COR-L47 (cell line): ENCODE measurements around the gene RAB39B.
"Not testable (repeated sequence)": the region's sequence is repeated elsewhere in the genome, so short reads cannot be mapped to it uniquely, and the experiment has no call there.

Source experiments
- DNase-seq: peaks from one replicate; lab custom pipeline; 2025; lab: John Stamatoyannopoulos, UW

RAB39B gene, protein sequence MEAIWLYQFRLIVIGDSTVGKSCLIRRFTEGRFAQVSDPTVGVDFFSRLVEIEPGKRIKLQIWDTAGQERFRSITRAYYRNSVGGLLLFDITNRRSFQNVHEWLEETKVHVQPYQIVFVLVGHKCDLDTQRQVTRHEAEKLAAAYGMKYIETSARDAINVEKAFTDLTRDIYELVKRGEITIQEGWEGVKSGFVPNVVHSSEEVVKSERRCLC

DNA sequence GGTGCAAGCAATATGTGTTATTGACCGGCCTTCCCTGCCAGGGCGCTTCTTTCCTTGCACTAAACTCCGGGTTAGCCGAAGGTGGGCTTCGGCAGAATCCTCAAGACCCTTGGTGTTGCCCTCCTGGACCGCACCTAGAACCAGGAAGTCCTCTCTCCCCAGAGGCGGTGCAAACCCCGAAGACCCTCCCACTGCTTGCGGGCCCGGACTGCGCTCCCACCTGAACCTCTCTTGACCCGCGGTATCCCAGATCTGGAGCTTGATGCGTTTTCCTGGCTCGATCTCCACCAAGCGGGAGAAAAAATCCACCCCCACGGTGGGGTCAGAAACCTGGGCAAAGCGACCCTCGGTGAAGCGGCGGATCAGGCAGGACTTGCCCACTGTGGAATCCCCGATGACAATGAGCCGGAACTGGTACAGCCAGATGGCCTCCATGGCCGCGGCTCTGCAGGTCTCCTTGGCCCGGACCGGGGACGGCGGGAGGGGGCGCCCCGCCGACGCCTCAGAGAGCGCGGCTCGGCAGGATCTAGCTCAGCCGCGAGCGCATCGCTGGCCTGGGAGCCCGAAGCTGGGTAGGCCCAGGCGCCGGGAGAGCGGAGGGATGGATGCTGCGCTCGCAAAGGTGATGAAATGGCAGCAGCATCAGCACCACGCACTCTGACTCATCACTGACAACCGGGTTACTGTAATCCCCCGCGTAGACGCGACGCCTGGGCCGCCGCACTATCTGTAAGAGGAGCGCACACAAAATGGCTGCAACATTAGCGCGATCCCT is at the start of gene RAB39B:
Gene RAB39B (minus strand): TSS at position 638 of the 775 bp plus-strand sequence. CDS start 203 bp downstream, at position 435.
- peak; percentile 42 for DNase-seq

DNA sequence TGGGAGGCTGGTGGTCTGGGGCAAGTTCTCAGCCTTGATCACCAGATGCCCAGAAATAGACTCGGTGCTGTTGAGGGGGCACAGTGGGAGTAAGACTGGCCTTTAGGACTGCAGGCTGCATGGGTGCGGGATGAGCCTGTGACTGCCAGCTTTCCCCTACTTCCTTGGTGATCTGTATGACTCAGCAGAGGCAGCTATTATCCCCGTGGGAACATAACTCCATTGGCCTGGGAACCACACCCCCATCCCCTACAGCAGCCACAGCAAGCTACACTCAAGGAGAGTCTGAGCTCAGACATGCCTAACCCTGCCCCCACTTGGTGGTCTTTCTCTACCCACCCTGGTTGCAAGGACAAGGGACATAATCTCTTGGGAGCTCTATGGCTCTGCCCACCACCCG is 49.5 kb upstream of the RAB39B start:
- no peak for DNase-seq

DNA sequence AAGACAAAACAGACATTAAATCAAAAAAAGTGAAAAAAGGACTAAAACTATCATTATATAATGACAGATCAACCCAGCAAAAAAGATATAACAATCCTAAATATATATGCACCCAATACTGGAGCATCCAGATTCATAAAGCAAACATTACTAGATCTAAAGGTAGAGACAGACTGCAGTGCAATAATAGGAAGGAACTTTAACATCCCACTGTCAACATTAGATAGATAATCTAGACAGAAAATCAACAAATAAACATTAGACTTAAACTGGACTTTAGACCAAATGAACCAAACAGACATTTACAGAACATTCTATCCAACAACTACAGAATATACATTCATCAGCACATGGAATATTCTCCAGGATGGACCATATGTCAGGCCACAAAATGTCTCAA is 29.5 kb upstream of the RAB39B start:
- DNase-seq, result no peak

DNA sequence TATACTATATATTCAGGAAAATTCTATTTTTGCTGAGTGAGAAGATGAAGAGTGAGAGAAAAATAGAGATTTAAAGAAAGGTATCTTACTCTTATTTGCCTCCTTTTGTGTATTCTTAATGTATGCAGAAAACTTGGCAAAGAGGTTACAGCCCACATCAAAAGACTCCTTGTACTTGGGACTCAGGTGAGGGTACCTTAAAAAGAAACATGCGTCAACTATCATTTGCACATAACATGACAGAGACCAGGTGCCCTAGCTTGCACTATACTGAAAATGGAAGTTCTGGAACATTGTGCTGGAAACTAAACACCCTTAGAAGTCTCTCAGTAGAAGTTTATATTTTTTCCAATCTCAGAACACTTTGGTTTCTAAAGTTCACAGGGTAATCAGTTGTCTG is 15.6 kb upstream of the RAB39B start:
- DNase-seq, result no peak

DNA sequence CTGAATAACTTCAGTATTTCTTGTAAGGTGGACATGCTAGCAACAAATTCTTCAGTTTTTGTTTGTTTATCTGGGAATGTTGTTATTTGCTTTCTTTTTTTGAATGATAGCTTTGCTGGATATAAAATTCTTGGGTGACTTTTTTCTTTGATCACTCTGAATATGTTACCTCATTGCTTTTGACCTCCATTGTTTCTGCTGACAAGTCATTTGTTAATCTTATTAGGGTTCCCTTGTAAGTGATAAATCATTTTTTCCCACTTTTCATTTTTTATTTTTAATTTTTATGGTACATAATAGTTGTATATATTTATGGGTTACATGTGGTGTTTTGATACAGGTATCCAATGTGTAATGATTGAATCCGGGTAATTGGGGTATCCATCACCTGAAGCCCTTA is 6.7 kb upstream of the RAB39B start:
- DNase-seq, result no peak

DNA sequence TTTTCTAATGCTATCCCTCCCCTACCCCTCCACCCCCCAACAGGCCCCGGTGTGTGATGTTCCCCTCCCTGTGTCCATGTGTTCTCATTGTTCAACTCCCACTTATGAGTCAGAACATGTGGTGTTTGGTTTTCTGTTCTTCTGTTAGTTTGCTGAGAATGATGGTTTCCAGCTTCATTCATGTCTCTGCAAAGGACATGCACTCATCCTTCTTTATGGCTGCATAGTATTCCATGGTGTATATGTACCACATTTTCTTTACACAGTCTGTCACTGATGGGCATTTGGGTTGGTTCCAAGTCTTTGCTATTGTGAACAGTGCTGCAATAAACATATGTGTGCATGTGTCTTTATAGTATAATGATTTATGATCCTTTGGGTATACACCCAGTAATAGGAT is 3.7 kb upstream of the RAB39B start:
- DNase-seq, result not testable (repeated sequence)

DNA sequence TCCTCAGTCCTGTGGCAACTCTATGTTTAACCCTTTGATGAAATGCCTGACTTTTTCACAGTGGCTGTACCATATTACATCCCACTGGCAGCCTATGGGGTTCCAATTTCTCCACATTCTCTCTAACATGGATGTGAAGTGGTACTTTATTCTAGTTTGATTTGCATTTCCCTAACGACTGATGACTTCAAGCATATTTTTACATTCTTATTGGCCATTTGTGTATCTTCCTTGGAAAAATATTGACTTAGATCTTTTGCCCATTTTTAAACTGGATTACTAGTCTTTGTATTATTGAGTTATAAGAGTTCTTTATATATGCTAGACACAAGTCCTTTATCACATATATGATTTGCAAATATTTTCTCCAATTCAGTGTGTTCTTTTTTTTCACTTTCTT is 2.1 kb upstream of the RAB39B start:
- no peak for DNase-seq

DNA sequence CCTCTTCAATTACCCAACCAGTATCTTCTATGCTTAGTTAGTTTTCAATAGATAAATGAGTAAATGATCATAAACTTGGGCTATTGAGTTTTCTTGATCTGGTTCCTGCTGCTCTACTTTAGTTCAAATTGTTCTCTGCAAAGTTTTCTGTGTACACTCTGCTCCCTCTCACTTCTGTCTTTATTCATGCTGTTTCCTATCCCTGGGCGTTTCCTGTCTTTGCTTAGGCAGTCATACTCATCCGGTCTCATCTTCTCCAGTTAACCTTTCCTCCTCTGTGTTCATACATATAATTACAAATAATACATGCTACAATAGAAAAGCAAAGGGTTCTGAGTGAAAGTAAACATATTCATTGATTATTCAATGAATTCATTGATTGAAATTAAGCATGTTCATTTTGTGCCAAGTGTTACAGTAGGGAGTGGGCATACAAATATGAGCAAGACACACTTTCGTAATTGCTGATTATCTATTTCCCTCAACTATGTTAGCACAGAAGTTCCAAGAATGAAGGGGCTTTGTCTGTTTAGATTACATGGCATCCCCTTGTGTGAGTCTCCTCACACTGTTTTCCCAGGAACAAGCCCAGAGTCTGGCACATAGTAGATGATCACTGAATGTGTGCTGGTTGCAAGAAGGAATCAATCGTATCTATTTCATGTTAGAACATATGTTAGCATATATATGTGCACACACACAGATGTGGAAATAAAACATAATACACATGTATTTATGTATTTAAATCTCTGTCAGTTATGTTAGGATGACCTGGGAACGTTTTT is 1.1 kb downstream of the RAB39B start:
- no peak for DNase-seq

DNA sequence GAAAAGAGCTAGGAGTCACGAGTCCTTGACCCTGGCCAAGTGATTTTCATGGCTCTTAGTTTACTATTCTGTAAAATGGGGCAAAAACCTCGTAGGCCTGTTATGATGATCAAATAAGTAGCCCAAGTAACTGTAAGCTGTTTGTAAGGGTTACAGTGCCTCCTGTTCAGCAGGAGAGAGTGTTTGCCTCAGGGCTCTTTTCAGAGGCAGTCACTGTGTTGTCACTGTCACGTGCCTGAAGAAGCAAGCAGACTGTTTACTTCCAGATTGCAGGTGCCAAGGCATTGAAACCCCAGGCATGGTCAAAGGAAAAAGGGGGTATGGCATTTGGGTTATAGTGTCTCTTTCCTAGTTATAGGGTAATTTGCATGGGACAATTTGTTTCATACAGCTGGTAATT is 4.5 kb downstream of the RAB39B start:
- no peak for DNase-seq

DNA sequence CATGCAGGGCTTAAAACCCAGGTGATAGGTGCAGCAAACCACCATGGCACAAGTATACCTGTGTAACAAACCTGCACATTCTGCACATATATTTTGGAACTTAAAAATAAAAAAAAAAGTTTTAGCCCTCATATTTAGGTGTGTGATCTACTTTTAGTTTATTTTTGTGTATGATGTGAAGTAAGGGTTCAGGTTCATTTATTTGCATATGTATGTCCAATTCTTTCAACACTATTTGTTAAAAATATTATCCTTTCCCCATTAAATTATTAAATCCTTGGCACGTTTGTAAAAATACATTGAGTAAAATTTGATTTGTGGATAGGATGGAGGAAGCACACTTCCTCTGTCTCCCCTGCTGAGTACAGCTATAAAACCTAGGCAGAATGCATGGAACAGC is 12.9 kb downstream of the RAB39B start:
- no peak for DNase-seq

DNA sequence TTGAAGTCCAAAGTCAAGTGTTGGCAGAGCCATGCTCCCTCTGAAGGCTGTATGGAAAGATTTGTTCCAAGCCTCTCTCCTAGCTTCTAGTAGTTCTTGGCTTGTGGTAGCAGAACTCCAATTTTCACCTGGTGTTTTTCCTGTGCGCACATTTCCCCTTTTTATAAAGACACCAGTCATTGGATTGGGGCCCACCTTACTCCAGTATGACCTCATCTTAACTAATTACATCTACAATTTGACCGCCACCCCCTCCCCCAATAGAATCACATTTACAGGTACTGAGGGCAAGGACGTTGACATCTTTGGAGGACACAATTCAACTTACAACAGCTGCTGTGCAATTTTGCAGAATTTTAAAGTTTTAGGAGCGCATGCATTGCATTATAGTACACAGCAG is 16.8 kb downstream of the RAB39B start:
- no peak for DNase-seq

DNA sequence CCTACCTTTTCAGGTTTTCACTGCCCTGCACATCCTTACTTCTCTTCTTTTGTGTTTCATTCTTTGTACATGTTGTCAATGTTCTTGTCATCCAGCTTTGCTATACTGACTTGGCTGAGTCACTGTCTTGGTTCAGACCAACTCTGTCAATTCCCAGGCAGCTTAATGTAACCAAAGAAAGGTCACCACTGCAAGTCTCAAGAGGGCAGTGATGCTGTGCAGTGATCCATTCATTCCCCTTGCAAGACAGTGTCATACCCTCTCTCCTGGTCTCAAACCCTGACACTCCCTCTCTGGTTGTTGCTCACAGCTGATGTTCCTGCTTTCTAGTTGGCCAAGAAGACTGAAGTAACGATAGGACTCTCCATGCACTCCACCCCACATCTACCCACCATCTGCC is 17.5 kb downstream of the RAB39B start:
- DNase-seq, result no peak

DNA sequence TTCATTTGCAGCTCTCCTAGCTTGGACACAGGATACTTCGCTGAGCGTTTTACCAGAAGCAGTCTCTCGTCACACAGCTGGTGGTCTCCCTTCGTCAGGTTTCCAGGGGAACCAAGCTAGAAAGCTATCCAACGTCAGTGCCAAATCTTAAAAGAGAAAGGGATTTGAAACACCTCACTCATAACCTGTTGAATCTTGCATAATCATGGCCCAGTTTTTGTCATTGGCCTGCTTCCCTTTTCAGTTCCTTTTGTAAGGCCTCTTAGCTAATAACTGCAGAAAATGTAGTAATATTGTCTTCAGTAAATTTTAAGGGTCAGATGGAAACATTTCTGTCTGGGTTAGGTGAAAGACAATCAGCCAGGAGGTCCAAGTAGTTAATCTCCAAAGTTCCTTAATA is 22.0 kb downstream of the RAB39B start:
- no peak for DNase-seq

DNA sequence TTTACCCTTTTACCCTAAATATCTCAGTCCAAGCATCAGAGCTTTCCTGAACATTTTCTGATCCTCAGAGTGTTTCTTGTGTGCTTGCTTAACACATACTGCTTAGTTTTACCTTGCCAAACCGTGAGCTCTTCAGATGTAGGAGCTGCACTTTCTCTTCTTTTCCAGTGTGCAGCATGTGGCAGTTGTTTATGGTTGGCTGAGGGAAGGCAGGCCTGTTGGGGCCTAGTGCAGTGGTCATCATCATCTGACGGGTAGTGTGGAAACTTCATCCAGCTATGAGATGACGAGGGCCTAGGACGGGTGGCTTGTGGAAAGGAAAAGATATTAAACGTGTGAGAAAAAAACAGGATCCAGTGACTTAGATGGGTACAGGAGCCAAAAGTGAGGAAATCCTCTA is 26.6 kb downstream of the RAB39B start:
- DNase-seq, result no peak

DNA sequence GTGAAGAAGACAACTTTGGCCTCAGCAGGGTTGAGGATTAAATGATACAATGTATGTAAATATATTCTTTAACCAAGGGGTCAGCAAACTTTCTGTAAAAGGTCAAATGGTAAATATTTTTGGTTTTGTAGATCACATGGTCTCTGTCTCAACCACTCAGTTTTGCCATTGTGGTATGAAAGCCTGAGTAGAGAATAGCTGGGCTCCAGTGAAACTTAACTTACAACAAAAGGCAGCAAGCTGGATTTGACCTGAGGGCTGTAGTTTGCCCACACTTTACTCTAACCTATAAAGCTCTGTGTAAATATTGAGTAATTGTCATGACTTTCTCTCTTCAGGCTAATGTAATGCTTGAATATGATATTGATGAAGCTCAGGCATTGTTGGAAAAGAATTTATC is 28.4 kb downstream of the RAB39B start:
- DNase-seq, result no peak

DNA sequence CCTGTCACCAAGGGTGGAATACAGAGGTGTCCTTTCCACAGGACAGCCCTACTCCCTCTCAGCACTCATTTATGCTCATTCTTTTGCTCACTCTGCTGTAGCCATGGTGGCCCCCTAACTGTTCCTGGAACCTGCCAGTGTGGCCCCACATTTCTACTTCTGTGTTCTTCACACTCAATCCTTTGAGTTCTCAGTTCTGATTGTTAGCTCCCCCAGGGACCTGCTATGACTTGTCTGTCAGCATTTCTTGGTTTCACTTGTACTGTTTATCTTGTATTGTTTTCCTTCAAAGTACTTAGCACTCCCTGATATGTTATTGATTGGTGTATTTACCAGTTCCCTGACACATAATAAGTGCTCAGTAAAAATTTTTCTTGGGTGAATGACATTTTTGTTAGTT is 33.1 kb downstream of the RAB39B start:
- DNase-seq, result no peak

DNA sequence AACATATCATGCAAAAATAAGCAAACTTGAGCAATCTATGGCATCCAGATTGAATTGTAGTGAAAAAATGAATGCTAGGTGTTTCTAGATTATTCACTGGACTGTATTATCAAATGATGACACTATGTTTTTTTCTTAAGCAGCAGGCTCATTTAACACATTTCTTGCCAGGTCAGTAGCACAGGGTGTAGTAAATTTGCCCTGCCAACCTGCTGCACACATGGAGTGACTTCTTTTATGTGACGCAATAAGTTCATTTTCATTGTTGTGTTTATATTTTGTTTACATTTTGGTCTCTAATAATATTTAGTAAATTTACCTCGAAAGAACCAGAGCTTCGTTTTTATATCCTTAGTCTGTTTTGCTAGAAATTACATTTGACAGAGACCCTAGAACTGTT is 38.5 kb downstream of the RAB39B start:
- no peak for DNase-seq

DNA sequence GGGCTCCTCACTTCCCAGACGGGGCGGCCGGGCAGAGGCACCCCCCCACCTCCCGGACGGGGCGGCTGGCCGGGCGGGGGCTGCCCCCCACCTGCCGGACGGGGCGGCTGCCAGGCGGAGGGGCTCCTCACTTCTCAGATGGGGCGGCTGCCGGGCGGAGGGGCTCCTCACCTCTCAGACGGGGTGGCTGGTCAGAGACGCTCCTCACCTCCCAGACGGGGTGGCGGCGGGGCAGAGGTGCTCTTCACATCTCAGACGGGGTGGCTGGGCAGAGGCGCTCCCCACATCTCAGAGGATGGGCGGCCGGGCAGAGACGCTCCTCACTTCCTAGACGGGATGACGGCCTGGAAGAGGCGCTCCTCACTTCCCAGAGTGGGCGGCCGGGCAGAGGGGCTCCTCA is 40.5 kb downstream of the RAB39B start:
- not testable (repeated sequence) for DNase-seq

DNA sequence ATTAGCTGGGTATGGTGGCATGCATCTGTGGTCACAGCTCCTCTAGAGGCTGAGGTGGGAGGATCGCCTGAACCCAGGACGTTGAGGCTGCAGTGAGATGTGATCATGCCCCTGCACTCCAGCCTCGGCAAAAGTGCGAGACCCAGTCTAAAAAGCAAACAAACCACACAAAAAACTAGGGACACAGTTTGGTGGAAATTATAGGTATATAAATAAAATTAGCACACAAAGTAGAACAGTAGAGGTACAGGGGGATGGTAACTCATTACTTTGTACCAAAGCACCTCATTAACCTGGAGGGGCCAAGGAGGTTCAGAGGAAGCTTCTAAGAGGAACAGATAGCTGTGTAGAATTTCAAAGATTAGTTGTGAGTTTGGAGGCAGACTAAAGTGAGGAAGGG is 42.9 kb downstream of the RAB39B start:
- no peak for DNase-seq

DNA sequence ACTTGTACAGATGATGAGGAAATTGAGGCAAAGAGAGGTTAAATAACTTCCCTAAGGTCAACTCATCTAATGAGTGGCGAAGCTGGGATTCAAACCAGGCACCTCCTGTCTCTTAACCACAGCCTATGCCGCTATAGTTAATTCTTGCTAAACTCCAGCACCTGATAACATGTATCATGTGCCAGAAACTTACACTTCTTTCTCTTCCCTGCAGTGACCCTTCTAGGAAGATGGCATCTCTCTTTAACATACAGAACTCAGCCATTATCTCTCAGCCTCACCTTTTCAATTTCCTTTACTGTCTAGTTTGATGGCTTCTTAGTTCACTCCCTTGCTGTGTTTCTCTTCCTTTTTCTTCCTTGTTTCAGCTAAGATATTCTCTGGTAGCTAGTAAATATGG is 45.5 kb downstream of the RAB39B start:
- no peak for DNase-seq

DNA sequence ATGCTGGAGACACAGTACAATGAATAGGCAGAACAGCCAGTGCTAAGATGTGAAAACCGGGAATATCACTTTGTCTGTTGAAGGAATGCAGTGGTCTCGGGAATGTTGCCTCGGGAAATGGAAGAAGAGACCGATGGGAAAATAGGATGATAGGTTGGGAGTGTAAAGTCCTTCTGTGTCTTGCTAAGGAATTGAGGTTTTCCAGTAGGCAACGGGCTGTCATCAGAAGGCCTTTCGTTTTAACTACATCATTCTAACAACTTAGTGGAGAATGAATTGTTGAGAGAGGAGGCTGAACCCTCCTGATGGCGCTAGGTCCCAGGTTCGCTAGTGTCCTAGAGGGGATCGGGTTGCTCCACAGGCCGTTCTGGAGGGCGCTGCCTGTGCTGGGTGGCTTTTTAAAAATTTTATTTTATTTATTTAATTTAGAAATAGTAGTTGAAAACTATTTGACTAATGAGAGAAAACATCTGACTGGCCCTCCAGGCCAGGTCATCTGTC is 47.3 kb downstream of the RAB39B start:
- no peak for DNase-seq

DNA sequence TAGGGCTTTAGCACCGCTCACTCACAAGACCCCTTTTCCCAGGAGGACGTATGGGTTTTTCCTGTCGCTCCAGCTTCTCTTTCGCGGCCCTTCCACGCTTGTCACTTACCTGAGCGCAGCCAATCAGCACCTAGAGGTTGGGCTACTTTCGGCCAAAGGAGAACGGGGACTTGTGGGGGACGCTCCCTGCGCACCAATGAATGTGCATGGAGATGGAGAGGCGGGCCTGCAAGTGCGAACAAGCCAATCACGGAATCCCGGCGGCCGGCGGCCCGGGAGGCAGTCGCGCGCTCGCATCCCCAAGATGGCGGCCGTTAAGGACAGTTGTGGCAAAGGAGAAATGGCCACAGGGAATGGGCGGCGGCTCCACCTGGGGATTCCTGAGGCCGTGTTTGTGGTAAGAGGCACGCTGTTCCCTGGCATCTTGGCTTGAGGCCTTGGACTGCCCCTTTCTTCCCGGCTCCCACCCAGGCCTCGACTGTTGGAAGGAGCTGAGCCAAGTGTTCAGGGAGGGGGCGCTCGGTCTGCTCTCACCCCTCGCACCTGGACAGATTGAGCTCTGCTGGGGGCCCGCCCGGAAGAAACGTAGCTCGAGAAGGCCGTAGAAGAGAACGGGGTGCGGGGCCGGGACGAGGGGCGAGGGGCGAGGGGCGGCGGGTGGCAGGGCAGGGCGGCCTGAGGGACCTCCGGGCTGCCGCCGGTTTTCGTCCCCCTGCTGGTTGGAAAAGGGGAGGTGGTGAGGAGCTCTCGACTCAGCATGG is 47.9 kb downstream of the RAB39B start, which contains the start of gene VBP1:
Gene VBP1 (plus strand): TSS at position 282 of the 761 bp plus-strand sequence. CDS start 23 bp downstream, at position 305.
- DNase-seq, result peak; percentile 88
